Adipose tissue (tissue), 3 donors: ENCODE data around the gene ARHGAP4. TPM values are rescaled to one million over a fixed set of nuclear protein-coding genes. Genes with fewer than 3 reads are reported as not detected.

Experiments used
- H3K27ac ChIP-seq: one replicate; pipeline ENCODE4 v1.5.1; 2013; ENCODE audit warnings: low read depth, low read length
- WGBS, 3 donors: extraction: QIAGEN DNeasy Blood & Tissue Kit; methylation state at CpG; one replicate each; pipeline ENCODE4 v1.1.7; 2013; 5-methylcytosine and 5-hydroxymethylcytosine counted together
- polyA plus RNA-seq, 3 donors: library from polyadenylated mRNA; stranded (reverse); fragments of 200-250 nt; gene quantifications; one replicate each; pipeline ENCODE4 v1.2.3, GENCODE V29; 2013
- donor health status: healthy with polysubstance abuse.
- donor health status: Bipolar disorder and iron deficiency.
- donor health status: healthy.

ARHGAP4 gene
- polyA plus RNA-seq, 3 donors: 9.9 to 106 (median 43.6) TPM

DNA sequence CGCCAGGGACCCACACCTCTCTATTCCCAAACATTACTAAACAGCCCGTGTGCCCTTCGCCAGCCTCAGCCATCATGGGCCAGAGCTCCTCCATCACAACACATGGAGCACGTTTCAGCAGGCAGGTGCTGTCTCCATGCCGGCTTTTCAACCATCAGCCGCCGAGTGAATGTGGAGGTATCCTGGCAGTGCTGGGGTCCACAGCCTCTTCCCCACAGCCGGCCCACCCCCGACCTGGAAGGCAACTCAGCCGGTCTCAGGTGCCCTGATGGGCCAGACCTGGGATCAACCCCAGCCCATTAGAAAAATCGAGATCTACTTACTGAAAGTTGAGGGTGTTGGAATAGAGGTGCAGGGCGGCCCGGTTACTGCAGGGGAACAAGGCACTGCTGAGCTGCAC, 5.7 kb upstream of the ARHGAP4 start:
- WGBS, 3 donors: 91 to 95% (median 92%) methylated on average over 11 to 13 of the region's 13 CpGs
- H3K27ac ChIP-seq: no peak overlapping the region

DNA sequence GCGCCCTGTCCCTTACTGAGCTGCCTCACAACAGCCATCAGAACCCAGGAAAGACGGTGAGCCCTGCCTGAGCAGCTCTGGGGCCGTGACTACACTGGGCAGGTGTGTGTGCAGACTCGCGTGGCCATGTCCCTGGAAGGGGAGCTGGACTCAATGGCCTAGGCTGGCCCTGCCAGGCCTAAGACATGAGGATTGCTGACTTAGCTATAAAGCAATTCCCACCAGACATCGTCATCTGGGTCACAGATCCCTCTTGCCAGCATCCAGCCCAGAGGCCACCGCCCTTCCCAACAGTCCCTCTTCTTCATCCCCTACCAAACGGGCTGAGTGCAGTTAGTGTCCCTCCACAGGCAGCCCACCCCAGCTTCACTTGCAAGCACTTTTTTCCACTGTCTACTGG, 5.1 kb upstream of the ARHGAP4 start:
- no peak overlapping the region for H3K27ac ChIP-seq
- 87 to 90% (median 87%) methylated on average over 5 to 8 of the region's 8 CpGs for WGBS, 3 donors

DNA sequence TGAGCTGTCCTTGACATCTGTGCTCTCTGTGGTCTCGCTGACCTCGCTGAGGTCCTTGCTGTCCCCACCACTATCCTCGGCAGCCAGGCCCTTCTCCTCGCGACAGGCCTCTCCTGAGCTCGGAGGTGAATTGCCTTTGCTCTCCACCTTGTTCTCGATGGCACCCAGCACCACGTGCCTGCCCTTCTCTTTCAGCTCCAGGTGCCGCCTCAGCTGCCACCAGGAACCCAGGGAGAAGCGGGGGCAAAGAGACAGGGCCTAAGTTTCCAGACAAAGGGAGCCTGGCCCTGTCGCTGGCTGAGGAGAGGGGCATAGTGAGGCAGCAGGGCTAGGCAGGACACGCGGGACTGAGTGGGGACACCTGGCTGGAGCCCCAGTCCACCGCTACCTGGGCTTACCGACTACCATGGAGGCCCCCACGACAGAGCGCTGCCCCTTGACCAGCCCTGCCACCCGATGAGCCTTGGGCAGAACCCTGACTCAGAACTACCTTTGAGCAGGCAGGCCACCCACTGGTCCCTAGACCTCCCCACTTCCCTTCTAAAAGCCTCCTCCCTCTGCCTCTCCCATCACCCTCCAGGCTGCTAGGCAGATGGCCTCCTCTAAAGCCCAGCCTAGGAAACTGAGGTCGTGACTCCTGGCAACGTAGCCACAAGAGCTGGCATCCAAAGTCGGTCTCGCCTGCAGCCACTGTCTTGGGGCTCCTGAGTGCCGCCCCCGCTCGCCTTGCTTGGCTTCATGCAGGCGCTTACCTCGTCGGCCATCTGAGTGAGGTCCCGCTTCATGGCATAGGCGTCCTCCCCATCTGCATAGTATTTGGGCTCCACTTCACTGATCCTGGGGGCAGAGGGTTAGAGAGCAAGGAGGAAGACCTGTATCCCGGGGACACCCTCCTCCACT, 4.2 kb upstream of the ARHGAP4 start:
- 88 to 91% (median 89%) methylated on average over 16 to 31 of the region's 31 CpGs for WGBS, 3 donors
- no peak overlapping the region for H3K27ac ChIP-seq

DNA sequence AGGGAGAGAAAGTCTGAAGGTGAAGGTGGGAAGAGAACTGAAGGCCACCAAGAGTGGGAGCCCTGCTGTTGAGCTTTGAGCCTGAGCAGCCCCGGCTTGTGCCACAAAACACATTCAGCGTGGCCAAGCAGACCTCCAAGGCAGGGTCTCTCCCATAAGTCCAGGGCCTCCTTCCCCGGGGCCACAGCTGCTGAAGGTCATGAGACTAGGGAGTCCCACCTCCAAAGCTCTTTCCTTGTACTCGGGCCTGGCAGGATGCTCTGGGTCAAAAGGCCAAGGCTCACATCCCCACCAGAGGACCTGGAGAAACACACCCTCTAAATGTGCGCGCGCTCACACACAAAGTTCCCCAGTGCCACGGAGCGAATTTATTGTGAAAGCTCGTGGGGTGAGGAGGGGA, 3.5 kb upstream of the ARHGAP4 start:
- WGBS, 3 donors: 73 to 88% (median 80%) methylated on average over 9 to 10 of the region's 10 CpGs
- no peak overlapping the region for H3K27ac ChIP-seq

DNA sequence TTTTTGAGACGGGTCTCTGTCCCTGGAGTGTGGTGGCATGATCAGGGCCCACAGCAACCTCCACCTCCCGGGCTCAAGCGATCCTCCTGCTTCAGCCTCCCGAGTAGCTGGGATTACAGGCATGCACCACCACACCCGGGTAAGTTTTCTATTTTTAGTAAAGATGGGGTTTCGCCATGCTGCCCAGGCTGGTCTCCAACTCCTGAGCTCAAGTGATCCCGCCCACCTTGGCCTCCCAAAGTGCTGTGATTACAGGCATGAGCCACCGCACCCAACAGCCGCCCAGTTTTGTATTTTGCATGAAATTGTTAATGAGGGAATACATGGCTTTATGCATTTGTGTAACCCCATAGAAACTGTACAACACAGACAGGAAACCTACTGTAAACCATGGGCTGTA, 2.8 kb upstream of the ARHGAP4 start:
- no peak overlapping the region for H3K27ac ChIP-seq
- 34 to 60% (median 42%) methylated on average over 5 to 9 of the region's 9 CpGs for WGBS, 3 donors

DNA sequence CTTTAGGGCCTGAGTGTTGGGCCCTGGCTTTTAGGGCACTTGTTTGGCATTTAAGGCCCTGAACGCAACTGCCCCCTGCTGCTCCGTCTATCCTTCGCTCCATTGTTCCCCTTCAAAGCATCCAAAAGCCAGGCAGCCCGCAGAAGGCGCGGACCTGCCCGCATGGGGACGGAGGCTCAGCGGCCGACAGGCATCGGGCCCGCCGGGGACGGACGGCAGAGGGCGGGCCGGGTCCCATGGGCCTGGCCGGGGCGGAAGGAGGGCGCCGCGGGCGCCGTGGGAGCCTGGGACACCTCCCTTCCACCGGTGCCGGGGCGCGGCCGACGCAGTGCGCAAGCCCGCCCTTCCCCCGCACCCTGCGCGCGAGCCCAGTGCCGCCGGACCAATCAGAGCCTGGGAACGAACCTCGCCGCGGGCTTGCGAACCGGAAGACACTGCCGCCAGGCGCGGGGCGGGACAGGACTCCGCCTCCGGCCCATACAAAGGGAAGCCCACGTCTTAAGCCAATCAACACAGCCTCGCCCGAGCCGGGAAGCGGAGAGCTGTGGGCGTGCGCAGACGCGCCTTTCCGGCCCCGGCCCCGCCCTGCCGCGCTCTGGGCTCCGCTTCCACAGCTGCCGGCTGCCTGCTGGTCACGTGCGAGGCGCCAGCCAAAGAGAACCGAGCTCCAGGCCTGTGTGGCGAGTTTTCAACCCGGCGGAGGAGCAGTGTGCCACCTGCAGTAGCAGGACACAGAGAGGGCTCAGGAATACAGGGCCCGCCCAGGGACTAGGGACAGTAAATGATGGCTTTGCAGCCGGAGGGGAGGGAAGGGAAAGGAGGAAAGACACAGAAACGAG, 2.1 kb upstream of the ARHGAP4 start:
- H3K27ac ChIP-seq: peak overlapping the region; percentile 49
- WGBS, 3 donors: 0 to 11% (median 0%) methylated on average over 24 to 76 of the region's 76 CpGs

DNA sequence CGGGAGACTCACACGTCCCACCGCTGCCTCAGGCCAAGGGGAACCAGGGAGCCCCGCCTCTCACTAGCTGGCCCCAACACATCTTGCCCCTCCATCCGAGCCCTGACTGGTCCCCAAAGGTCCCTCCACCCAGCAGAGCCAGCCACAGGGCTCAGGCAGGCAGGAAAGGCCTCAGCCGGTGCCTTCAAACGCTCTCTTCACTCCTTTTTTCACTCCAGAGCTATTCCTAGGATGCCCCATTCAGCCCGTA, 1.5 kb upstream of the ARHGAP4 start:
- WGBS, 3 donors: 0 to 10% (median 2%) methylated on average over 7 to 8 of the region's 8 CpGs
- peak overlapping the region; percentile 49 for H3K27ac ChIP-seq

DNA sequence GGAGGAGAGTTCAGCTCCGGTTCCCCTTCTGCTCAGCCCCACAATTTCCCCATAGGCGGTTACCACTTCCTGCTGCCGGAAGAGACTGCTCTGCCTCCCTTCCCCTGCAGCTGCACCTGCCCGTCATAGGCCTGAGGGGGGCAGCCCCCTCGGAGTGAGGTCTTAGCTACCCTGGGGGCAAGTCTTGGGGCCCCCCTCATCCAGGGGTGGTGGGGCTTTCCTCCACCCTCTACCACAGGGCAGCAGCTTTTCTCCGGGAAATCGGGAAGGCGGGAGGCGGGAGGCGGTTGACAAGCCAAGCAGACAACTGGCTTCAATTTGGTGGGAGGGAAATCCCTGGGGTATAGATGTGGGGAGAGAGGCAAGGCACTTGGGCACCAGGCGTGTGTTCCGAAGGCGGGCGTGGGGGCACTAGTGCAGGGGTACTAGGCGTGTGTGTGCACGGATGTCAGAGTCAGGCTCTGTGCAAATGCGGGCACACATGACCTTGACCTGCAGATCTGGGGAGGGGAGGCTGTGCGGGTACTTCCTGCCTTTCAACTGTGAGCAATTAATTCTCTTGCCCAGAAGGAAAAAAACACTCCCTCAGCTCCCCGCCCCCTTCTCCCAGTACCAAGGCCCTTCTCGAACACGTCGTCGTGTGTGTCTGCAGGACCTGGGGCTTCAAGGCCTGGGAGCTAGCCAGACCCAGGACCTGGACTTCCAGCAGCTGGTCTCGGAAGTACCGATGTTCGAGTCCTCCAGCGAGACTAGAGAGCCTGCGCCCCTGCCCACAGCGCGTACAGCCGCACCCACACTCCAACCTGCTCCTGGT, 1.0 kb upstream of the ARHGAP4 start:
- WGBS, 3 donors: 3 to 28% (median 22%) methylated on average over 17 to 31 of the region's 31 CpGs
- peak overlapping the region; percentile 43 for H3K27ac ChIP-seq

DNA sequence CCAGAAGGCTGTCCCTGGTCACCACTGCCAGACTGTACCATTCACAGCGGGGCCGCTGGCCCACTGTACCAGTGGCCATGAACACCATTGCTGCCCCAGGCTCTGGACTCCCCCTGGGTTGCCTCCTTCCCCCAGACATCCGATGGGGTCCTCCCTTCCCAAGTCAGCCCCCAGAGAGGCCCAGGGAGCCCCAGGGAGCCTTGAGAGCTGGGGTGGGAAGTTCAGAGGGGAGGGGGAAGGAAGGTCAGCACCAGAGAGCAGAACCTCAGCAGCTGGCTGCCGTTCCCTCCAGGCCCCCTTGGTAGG, 441 bp upstream of the ARHGAP4 start:
- WGBS, 3 donors: 13 to 48% (median 13%) methylated on average over 3 to 4 of the region's 4 CpGs
- peak overlapping the region; percentile 28 for H3K27ac ChIP-seq

DNA sequence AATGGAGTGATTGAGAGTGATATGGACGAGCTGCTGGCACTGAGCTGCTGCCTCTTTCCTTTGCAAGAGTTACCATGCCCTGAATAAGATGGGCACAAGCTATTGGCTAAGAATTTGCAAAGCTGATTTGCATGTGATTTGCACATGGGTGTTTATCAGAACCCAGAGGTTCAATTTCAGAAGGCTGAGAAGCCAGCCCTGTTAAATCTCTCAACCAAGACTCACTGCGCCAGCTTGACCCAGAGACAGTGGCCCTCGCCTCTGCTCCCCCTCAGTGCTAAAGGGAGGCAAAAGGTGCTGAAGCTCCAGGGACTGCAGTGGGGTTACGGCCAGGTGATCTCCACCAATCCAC, 701 bp downstream of the ARHGAP4 start:
- H3K27ac ChIP-seq: no peak overlapping the region
- 49 to 80% (median 75%) methylated on average over 4 of the region's 4 CpGs for WGBS, 3 donors

DNA sequence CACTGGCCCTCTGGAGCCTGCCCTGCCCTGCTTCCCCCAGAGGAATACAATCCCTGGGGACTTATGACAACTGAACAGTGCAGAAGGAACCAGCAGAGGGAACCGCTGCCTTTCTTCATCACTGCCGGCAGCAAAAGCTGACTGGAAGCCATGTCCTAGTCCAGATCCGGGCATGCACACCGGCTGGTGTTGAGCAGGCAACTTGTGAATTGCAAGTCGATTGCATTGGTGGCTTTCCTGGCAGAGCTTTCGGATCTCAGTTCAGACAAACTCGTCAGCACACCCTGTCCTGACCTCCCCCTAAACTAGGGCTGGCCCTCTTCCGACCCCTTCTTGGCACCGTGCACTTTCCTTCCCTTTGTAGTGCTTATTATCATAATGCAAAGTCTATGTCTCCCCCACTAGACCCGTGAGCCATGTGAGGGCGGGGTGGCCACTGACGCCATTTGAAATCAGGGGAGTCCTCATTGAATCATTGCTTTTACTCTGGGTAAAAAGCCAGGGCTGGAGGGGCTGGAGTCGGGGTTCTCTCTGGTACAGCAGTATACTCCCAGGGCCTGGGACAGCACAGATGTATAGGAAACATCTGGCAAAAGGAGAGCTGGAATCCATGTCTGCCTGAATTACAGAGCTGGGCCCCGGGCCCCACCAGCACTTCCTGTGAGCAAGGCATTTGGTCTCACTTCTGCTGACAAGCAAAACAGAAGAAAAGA, 1.8 kb downstream of the ARHGAP4 start:
- no peak overlapping the region for H3K27ac ChIP-seq
- 7 to 42% (median 35%) methylated on average over 14 of the region's 14 CpGs for WGBS, 3 donors

DNA sequence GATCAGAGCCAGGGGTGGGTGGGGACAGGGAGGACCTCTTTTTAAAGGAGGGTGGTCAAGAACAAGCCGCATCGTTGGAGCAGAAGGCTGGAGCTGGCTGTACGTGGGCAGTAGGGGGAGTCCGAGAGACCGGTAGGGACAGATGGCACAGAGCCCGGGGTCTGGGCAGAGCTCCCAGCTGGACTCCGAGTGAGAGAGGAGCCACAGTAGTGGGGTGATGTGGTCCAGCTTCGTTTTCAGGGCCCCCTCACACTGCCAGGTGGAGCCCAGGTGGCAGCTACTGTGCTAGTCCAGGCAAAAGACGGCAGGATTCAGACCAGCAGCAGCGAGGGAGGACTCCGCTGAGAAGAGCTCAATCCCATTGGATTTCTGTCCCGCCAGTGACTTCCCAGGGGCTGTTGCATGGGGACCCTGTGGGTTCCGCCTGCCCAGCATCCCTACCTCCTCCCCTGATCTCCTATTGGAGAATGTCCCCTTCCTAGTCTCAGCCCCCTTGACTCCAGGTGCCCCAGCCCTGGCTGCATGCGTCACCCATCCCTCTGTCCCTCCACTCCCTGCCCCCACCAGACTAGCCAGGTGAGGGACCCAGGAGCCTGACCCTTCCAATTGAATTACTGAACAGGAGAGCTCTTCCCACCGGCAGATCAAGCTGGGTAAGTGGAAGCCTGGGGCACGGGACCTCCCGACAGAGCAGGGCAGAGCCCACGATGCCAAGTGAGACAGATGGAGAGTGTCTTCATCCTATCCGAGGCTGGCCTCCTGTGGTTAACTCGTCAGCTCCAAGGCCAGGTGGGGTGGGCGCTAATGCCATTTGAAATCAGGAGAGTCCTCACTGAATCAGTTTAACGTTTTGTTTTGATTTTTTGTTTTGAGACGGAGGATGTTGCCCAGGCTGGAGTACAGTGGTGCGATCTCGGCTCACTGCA, 2.9 kb downstream of the ARHGAP4 start:
- 26 to 54% (median 46%) methylated on average over 13 to 25 of the region's 25 CpGs for WGBS, 3 donors
- no peak overlapping the region for H3K27ac ChIP-seq

DNA sequence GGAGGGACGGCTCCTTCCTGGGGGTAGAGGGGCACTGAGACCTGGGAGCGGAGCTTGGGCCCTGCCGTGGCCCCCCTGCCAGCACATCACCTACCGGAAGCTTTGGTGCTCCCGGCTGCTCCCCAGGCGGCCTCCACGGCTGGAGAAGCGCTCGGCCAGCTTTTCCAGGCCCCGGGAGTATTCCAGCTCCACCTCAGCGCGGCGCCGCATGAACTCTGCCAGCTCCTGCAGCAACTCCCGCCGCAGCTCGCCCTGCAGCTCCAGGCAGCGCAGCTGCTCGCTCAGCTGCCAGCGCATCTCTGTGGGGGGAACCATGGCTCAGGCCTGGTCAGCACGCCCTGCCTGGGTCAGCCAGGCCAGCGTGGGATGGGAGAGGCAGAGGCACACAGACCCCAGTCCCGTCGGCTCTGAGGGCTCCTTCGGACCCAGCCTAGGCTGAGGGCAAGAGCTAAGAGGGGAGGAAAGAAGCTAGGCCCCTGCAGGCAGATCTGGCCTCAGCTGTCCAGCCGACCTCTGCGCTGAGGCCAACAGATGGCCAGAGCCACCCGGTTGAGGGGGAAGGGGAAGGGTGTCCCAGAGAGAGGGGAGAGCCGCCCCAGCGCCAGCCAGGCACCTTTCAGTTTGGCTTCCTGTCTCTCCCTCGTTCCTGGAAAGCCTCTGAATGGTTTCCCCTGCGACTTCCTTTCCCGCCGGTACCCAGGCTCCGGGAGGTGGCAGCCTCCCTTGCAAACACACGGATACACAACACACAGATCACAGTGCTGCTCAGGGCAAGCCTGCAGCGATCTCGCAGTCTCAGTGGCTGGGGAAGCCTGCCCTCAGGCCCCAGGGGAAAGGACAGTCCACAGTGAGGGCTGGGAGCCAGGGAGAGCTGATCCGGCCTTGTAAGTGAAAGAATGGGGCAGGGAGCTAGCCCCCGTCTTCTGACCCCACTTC, 4.3 kb downstream of the ARHGAP4 start:
- no peak overlapping the region for H3K27ac ChIP-seq
- 32 to 44% (median 34%) methylated on average over 9 to 40 of the region's 40 CpGs for WGBS, 3 donors

DNA sequence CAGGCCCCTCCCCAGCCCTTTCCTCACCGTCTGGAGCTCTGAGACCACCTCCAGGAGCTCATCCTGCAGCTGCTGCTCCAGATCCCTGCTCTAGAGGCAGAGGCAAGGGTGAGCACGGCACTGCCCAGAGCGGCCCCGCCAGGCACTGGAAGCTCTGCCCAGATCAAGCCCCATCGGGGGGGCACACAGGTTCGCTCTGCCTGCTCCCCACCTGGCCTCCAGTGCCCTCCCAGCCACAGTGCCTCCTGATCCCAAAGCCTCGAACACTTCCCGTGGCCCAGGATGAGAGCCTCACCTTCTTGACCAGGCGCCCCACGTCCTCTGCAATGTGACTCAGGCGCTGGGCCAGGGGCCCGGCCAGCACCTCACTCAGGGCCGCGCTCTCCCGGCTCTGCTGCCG, 5.0 kb downstream of the ARHGAP4 start:
- WGBS, 3 donors: 72 to 81% (median 73%) methylated on average over 8 to 16 of the region's 16 CpGs
- no peak overlapping the region for H3K27ac ChIP-seq

DNA sequence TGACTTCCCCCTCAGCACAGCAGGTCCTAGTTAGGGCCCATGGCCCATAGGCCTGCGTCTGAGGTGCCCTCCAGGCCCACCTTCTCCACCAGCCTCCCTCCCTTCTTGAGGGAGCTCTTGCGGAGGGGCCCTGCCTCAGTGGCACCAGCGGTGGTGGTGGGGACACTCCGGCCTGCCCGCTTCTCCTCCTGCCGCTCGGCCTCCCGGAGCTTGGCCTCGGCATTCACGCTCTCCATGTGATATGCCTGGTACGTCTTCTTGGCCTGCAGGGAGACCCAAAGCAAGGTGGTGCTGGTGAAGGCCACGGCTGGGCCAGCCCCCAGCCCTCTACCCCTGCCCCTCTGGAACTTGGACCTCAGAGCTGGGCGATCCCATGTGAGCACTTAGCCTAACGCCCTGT, 5.5 kb downstream of the ARHGAP4 start:
- no peak overlapping the region for H3K27ac ChIP-seq
- WGBS, 3 donors: 79 to 97% (median 94%) methylated on average over 3 to 14 of the region's 14 CpGs

DNA sequence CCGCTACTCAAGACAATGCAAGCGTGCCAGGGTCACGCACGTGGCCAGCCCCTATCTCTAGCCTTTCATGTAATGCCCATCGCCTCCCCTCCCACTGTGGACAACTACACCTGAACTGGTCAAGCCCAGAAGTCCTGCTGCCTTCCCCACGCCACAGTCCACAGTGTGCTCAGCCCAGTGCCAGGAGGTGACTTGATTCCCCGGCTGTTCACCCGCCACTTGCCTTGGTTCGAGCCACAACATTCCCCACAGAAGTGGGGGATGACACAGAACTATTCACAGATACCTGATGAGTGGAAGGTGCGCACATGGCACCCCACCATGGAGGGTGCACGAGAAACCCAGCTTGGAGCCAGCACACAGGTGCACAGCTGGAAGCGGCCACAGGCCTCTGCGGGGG, 6.8 kb downstream of the ARHGAP4 start:
- no peak overlapping the region for H3K27ac ChIP-seq
- whole genome bisulfite sequencing, 3 donors: 85 to 96% (median 91%) methylated on average over 10 to 13 of the region's 13 CpGs

DNA sequence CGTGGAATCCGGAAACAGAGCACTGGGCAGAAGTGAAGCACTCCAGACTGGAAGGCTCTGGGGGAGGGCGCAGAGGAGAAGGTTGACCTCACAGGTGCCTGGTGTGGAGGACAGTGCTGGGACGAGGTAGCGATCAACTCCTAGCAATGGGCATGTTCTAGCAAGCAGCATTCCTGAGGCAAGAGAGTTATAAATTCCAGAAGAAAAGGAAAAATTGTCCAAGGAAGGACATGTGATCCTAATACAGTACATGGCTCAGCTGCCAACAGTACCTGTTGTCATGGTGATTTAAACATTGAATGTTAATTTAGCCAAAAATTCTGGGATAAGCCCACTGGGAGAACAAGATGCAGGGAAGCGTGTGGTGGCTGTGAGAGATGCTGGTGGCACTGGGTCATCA, 8.2 kb downstream of the ARHGAP4 start:
- H3K27ac ChIP-seq: no peak overlapping the region
- WGBS, 3 donors: 80 to 88% (median 85%) methylated on average over 6 of the region's 6 CpGs
